IPS DF 6.9 (cell line): ENCODE results near the gene CCDC184.
"Not testable (repeated sequence)": the region's sequence is repeated elsewhere in the genome, so short reads cannot be mapped to it uniquely, and the experiment has no call there.

Experiments
- DNase-seq: peaks from one replicate; pipeline ENCODE4 v3.0.0-alpha.2; 2013; ENCODE audit warnings: low read depth, low spot score
- H3K27ac ChIP-seq: one replicate; pipeline ENCODE4 v1.5.1; 2013; ENCODE audit warnings: low read length, control low read depth
- H3K27me3 ChIP-seq: 2 replicates; pipeline ENCODE4 v1.6.1; 2013; ENCODE audit warnings: mild to moderate bottlenecking, low read length; ENCODE audit not compliant: control insufficient read depth, insufficient read depth
- H3K36me3 ChIP-seq: 2 replicates; pipeline ENCODE4 v1.6.1; 2013; ENCODE audit warnings: low read length; ENCODE audit not compliant: control insufficient read depth, insufficient read depth
- H3K4me1 ChIP-seq: 2 replicates; pipeline ENCODE4 v1.6.1; 2013; ENCODE audit warnings: low read length; ENCODE audit not compliant: control insufficient read depth, insufficient read depth
- H3K4me3 ChIP-seq: 2 replicates; pipeline ENCODE4 v1.5.1; 2013; ENCODE audit warnings: mild to moderate bottlenecking, low read length
- H3K9me3 ChIP-seq: 2 replicates; pipeline ENCODE4 v1.6.1; 2013; ENCODE audit warnings: low read length, inconsistent platforms; ENCODE audit not compliant: control insufficient read depth, insufficient read depth
- WGBS: extraction: QIAGEN DNeasy Blood & Tissue Kit; methylation state at CpG from one replicate; pipeline ENCODE4 v1.1.7; 2013; ENCODE audit warnings: mixed read lengths, missing lambda C conversion rate; ENCODE audit not compliant: insufficient read length, insufficient coverage; 5-methylcytosine and 5-hydroxymethylcytosine counted together

The CCDC184 gene

DNA sequence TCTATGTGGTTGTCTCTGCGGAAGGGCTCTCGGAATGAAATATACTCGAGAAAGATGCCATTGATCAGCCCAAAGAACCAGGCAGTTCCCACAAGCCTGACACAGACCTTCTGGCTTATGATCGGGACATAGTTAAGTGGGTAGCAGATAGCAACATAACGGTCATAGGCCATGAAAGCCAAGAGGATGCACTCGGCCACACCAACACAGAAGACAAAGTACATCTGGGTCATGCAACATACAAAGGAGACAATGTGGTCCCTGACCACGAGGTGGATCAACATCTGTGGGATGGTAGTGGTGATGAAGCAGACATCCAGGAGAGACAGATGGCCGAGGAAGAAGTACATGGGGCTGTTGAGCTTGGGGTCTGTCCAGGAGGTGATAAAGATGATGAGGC lies 19.3 kb downstream of the CCDC184 start:
- no peaks in the 10 kb centered on the region for H3K9me3 ChIP-seq
- no peak overlapping the region for H3K27ac ChIP-seq
- H3K27me3 ChIP-seq: peaks cover 2% of the 10 kb centered on the region; the same call in 1 of the 2 replicates
- no peak for DNase-seq
- WGBS: no CpG with 5 or more reads among the region's 8 CpGs
- no peaks in the 10 kb centered on the region for H3K36me3 ChIP-seq
- no peak overlapping the region for H3K4me3 ChIP-seq
- no peaks in the 10 kb centered on the region for H3K4me1 ChIP-seq

GRCh38 chr12:48203192-48203591 lies 19.7 kb downstream of the CCDC184 start, which contains the start of gene OR10AD1:
Gene OR10AD1 (minus strand): TSS chr12:48203292. CDS start chr12:48203292, 0 bp downstream.
- H3K36me3 ChIP-seq: no peaks in the 10 kb centered on the region
- WGBS: no CpG with 5 or more reads among the region's 4 CpGs
- H3K4me1 ChIP-seq: no peaks in the 10 kb centered on the region
- H3K4me3 ChIP-seq: no peak within 1 kb of the TSS
- no peak within 1 kb of the TSS for H3K27ac ChIP-seq
- H3K9me3 ChIP-seq: no peaks in the 10 kb centered on the region
- H3K27me3 ChIP-seq: peaks cover 2% of the 10 kb centered on the region; the same call in 1 of the 2 replicates
- no peak for DNase-seq

- not testable (repeated sequence) for H3K4me1 ChIP-seq, H3K27me3 ChIP-seq, H3K36me3 ChIP-seq, H3K27ac ChIP-seq, DNase-seq, H3K4me3 ChIP-seq, H3K9me3 ChIP-seq
- no CpG with 5 or more reads among the region's 2 CpGs for WGBS
Observed at GRCh38 chr12:48209495-48209894, 26.1 kb downstream of the CCDC184 start.

- no peak overlapping the region for H3K27ac ChIP-seq
- no peaks in the 10 kb centered on the region for H3K9me3 ChIP-seq
- H3K4me3 ChIP-seq: no peak overlapping the region
- no peaks in the 10 kb centered on the region for H3K36me3 ChIP-seq
- no peak for DNase-seq
- H3K4me1 ChIP-seq: no peaks in the 10 kb centered on the region
- H3K27me3 ChIP-seq: no peaks in the 10 kb centered on the region
Observed at GRCh38 chr12:48216785-48217184, 33.3 kb downstream of the CCDC184 start.

DNA sequence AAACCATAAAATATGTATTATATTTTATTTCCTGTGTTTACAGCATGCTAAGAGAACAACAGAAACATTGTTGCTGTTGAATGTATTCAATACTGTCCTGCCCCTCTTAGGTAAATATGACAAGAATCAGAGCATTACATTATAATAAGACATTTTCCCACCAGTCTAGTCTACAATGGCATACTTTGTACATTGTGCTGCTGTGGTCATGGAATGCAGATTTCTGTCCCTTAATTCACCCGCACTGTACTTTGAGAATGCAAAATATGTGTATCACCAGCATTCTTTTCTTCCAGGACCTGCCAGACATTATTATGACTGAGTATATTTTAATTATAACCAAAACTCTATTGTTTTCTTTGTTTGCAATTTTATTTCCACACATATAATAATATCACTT lies 36.2 kb downstream of the CCDC184 start:
- H3K4me3 ChIP-seq: no peak overlapping the region
- no peaks in the 10 kb centered on the region for H3K27me3 ChIP-seq
- DNase-seq: no peak
- H3K4me1 ChIP-seq: no peaks in the 10 kb centered on the region
- H3K9me3 ChIP-seq: no peaks in the 10 kb centered on the region
- H3K27ac ChIP-seq: no peak overlapping the region
- H3K36me3 ChIP-seq: no peaks in the 10 kb centered on the region
- no CpG with 5 or more reads among the region's 1 CpG for WGBS

DNA sequence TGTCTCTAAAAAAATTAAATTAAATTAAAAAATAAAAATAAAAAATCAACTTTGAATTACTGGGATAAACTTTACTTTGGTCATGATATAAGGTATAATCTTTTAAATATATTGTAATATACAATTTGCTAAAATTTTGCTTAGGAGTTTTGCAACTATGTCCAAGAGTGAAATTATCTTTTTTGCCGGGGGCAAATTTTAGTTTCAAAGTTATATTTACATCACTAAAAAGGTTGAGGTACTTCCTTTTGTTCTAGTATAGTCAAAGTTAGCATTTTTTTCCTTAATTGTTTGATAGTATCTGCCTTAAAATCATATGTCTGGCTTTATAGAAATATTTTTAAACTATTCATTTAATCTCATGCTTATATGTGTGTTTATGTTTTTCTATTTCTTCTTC lies 37.3 kb downstream of the CCDC184 start:
- DNase-seq: no peak
- no peaks in the 10 kb centered on the region for H3K36me3 ChIP-seq
- no peak overlapping the region for H3K4me3 ChIP-seq
- WGBS: no CpG with 5 or more reads among the region's 1 CpG
- no peak overlapping the region for H3K27ac ChIP-seq
- no peaks in the 10 kb centered on the region for H3K4me1 ChIP-seq
- H3K9me3 ChIP-seq: no peaks in the 10 kb centered on the region
- no peaks in the 10 kb centered on the region for H3K27me3 ChIP-seq

DNA sequence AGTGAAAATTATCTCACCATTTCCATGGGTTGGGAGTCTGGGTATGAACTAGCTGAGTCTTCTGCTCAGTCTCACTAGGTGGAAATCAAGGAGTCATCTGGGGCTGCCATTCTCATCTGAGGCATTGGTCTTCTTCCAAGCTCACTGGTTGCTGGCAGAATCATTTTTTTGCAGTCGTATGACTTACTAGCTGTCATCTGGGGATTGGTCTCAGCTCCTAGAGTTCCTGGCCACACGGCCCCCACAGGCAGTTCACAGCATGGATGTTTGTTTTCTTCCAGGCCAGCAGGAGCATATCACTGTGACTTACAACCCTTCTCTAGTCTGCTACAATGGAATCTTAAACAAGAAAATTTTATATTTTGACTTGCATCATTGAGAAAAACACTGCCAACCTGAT lies 38.2 kb downstream of the CCDC184 start:
- Histone ChIP-seq H3K4me1 (no peaks in the 10 kb centered on the region), H3K27ac (no peak overlapping the region), H3K36me3 (no peaks in the 10 kb centered on the region), H3K9me3 (no peaks in the 10 kb centered on the region), H3K27me3 (no peaks in the 10 kb centered on the region), H3K4me3 (no peak overlapping the region)
- no peak for DNase-seq
- no CpG with 5 or more reads among the region's 2 CpGs for WGBS

- no CpG with 5 or more reads among the region's 3 CpGs for WGBS
- H3K9me3 ChIP-seq, H3K36me3 ChIP-seq, H3K4me3 ChIP-seq, DNase-seq, H3K4me1 ChIP-seq, H3K27ac ChIP-seq, H3K27me3 ChIP-seq: not testable (repeated sequence)
Observed at GRCh38 chr12:48224533-48224932, 41.1 kb downstream of the CCDC184 start.

- H3K4me1 ChIP-seq, DNase-seq: not testable (repeated sequence)
- no CpG with 5 or more reads among the region's 2 CpGs for WGBS
Observed at GRCh38 chr12:48231169-48231958, 47.9 kb downstream of the CCDC184 start.

More at GRCh38 chr12:48231169-48231958, 47.9 kb downstream of the CCDC184 start:
- H3K9me3 ChIP-seq, H3K36me3 ChIP-seq, H3K27ac ChIP-seq, H3K4me3 ChIP-seq, H3K27me3 ChIP-seq: not testable (repeated sequence)
